ENCODE measurements around the gene ST6GALNAC5.

Gene ST6GALNAC5

DNA sequence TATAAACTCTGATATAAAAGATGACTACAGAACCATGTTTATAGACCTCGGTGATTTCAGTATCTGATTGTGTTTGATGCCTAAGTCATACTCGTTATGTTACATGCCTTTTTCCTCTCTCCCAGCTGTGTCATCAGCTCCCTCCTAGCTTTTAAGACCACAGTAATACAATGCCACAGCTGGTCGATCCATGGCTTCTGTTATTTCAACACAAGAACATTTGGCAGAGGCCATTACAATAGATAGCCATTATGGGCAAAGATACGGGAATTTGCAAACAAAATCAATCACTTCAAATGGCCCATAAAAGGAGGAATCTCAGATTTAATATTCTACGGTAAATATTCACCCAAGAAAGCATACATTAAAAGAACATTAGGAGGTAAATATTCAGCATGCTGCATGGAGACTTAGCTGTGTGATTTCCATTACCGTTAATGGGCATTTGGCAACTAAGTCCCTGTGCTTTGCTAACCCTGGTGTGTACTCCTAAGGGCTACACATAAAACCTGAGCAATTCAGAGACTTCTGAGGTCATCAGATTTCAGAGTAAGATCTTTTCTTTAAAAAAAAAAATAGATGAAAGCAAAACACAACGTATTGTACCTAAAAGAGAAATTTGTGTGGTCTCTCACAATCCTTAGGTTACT lies 198.5 kb downstream of the ST6GALNAC5 start:
- no peak overlapping the region for H3K4me3 ChIP-seq (ENCODE audit: low read length)
- DNase-seq (ENCODE audit: low read depth, low spot score), result no peak

DNA sequence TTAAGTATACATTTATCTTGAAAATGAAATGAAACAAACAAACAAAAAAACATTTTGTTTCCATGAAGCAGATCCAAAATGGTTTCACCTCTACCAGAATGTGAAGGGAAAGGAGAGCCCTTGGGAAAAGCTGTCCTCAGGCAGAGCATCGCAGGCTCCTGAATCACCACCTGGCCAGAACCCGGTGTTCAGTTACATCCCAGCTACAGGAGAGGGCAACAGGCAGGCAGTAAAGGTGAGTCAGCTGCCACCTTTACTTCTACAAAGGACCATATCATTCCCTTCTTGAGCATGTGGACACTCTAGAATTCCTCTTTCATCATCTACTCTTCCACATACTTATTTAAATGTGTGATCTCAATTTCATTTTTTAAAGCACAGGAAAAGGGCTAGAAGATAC lies 200.7 kb downstream of the ST6GALNAC5 start:
- no peak overlapping the region for H3K4me3 ChIP-seq (ENCODE audit: low read length)
- no peak for DNase-seq (ENCODE audit: low read depth, low spot score)

DNA sequence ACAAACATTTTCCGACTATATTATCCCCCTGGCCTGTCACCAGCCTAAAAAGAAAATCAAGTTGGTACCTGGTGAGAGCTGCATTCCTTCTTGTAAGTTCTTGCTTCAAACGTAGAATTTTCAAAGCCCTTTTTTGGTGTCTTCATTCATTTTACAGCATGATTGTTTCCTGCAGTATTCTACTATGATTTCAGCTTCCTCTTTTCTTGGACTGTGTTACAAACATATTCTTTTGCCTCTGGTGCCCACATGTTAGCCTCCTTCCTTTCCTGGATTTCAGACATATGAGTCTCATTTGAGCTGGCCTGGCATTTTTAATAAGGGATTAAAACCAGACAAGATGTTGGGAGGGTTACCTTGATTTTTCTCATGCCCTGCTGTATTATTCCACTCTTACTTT lies 209.5 kb downstream of the ST6GALNAC5 start:
- no peak overlapping the region for H3K4me3 ChIP-seq (ENCODE audit: low read length)
- no peak for DNase-seq (ENCODE audit: low read depth, low spot score)

- DNase-seq (ENCODE audit: low read depth, low spot score), result no peak
- no peak overlapping the region for H3K4me3 ChIP-seq (ENCODE audit: low read length)
These were observed 214.6 kb downstream of the ST6GALNAC5 start for GRCh38 chr1:77081834-77082233.

GRCh38 chr1:77084457-77084856 lies 217.2 kb downstream of the ST6GALNAC5 start:
- no peak overlapping the region for H3K4me3 ChIP-seq (ENCODE audit: low read length)

GRCh38 chr1:77085109-77085508 lies 217.8 kb downstream of the ST6GALNAC5 start:
- no peak for DNase-seq (ENCODE audit: low read depth, low spot score)
- no peak overlapping the region for H3K4me3 ChIP-seq (ENCODE audit: low read length)

More at GRCh38 chr1:77084457-77084856, 217.2 kb downstream of the ST6GALNAC5 start:
- DNase-seq (ENCODE audit: low read depth, low spot score), result no peak

DNA sequence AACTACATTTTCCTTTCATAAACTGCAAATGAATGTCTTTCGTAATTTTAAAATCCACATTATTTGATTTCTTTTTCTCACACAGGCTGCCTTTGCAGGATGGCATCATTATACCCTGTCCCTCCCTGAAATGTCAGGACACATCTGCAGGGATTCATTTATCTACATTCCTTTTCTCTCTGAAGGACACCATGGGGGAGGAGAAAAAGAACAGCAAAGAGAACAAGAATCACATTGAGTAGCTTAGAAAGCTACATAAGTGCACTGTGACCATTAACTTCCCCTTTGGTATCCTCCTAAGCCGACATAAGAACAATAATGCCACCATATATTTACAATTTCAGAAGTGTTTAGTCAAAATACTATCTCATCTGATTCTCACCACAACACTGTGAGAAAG lies 222.5 kb downstream of the ST6GALNAC5 start:
- DNase-seq (ENCODE audit: low read depth, low spot score), result no peak
- H3K4me3 ChIP-seq (ENCODE audit: low read length), result no peak overlapping the region

GRCh38 chr1:77095236-77095635 lies 228.0 kb downstream of the ST6GALNAC5 start:
- no peak overlapping the region for H3K4me3 ChIP-seq (ENCODE audit: low read length)
- no peak for DNase-seq (ENCODE audit: low read depth, low spot score)

DNA sequence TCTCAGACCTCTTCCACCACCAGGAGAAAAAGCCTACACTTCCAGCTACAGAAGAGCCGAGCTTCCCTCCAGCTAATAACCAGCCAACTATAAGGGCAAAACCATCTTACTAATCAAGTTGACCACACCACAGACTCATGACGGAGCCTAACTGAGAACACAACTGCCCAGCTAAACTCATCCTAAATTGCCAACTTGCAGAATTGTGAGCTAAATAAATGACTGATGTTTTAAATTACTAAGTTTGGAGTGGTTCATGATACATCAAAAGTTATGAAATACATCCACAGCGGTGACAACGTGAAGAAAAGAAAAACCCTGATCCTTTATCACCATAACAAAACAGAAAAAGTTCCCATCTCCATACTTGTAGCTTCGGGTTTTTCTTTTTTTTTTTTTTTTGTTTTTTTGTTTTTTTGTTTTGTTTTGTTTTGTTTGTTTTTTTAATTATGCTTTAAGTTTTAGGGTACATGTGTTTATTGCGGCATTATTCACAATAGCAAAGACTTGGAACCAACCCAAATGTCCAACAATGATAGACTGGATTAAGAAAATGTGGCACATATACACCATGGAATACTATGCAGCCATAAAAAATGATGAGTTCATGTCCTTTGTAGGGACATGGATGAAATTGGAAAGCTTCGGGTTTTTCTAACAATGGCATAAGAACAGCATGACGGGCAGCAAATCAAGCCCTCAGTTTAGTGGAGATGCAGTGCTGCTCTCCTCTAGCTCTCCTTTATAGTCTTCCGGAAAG lies 229.4 kb downstream of the ST6GALNAC5 start:
- no peak overlapping the region for H3K4me3 ChIP-seq (ENCODE audit: low read length)
- DNase-seq (ENCODE audit: low read depth, low spot score), result no peak

DNA sequence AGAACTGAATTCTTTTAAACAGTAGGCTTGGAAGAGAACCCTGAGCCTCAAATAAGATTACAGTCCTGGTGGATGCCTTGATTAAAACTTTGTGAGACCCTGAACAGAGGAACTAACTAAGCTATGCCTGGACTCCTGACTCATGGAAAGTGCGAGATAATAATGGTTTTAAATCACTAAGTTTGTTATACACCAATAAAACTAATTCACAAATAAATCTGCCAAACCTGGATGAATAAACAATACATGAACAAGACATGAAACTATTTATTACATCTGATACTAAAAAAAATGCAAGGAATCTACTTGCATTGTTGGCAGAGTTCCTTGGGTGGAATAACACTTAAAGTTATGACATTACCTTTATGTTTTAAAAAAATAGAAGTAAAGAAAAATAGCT lies 233.6 kb downstream of the ST6GALNAC5 start:
- no peak overlapping the region for H3K4me3 ChIP-seq (ENCODE audit: low read length)
- DNase-seq (ENCODE audit: low read depth, low spot score), result no peak

GRCh38 chr1:77103486-77103885 lies 236.2 kb downstream of the ST6GALNAC5 start:
- no peak for DNase-seq (ENCODE audit: low read depth, low spot score)
- H3K4me3 ChIP-seq (ENCODE audit: low read length), result no peak overlapping the region

- no peak overlapping the region for H3K4me3 ChIP-seq (ENCODE audit: low read length)
- DNase-seq (ENCODE audit: low read depth, low spot score), result no peak
These were observed 237.4 kb downstream of the ST6GALNAC5 start for GRCh38 chr1:77104672-77105071.
